Endothelial cell of umbilical vein (primary cell): ENCODE results near the gene ABR. TPM values are rescaled to one million over a fixed set of nuclear protein-coding genes. Genes with fewer than 3 reads are reported as not detected.

Experiments used
- BruUV-seq: library from RNA; stranded (reverse); fragments of 400-500 nt; replicated peaks from 2 replicates; lab custom pipeline; 2021; lab: Mats Ljungman, UMichigan
- CTCF ChIA-PET: fragments of 300-600, 350-600 bp; sonication (Branson Sonifier 250); formaldehyde crosslinking; loops from one replicate; lab custom pipeline; 2021; ENCODE audit warnings: antibody characterized with exemption, inconsistent platforms; lab: Charles Lee
- POLR2A ChIA-PET: fragments of 300-600, 350-600 bp; sonication (Branson Sonifier 250); formaldehyde crosslinking; loops from one replicate; lab custom pipeline; 2021; ENCODE audit warnings: antibody characterized with exemption, inconsistent platforms; lab: Charles Lee
- DNase-seq: peaks from one replicate; pipeline ENCODE4 v3.0.0-alpha.2; 2011; ENCODE audit warnings: low read depth, low spot score
- FAIRE-seq: peaks from 2 replicates; lab custom pipeline; 2011; peaks lifted over from hg19 to GRCh38; lab: Jason Lieb, UNC
- H2AFZ ChIP-seq: 2 replicates; pipeline ENCODE4 v1.6.0; 2012; ENCODE audit warnings: low read depth, low read length, control low read depth, inconsistent platforms
- H3K27ac ChIP-seq: 2 replicates; pipeline ENCODE4 v1.5.1; 2011; ENCODE audit warnings: low read depth, mild to moderate bottlenecking, control low read depth, low read length, moderate library complexity; ENCODE audit not compliant: insufficient read depth
- H3K27me3 ChIP-seq, 2 experiments: 2 replicates each; pipeline versions ENCODE4 v1.6.0 to v1.6.1; 2011; ENCODE audit warnings: low read length in 2 of 2, mixed read lengths in 1 of 2; ENCODE audit not compliant: control insufficient read depth in 2 of 2, insufficient read depth in 2 of 2
- H3K36me3 ChIP-seq, 2 experiments: 2 replicates in 1 of 2; 3 replicates in 1 of 2; pipeline ENCODE4 v1.5.1; 2011; ENCODE audit warnings: low read length in 2 of 2, mild to moderate bottlenecking in 1 of 2, moderate library complexity in 1 of 2; ENCODE audit not compliant: control insufficient read depth in 2 of 2, insufficient read depth in 2 of 2; ENCODE audit errors: extremely low read depth in 1 of 2
- H3K4me1 ChIP-seq: 3 replicates; pipeline ENCODE4 v1.5.1; 2011; ENCODE audit warnings: mild to moderate bottlenecking, low read length; ENCODE audit not compliant: control insufficient read depth, insufficient read depth; ENCODE audit errors: extremely low read depth
- H3K4me2 ChIP-seq: 2 replicates; pipeline ENCODE4 v1.6.1; 2011; ENCODE audit warnings: low read length, control low read depth, mixed read lengths; ENCODE audit not compliant: insufficient read depth
- H3K4me3 ChIP-seq, 3 experiments: fragments of 200-600 bp in 1 of 3; sonication (generic), shearing (Covaris generic) in 1 of 3; replicated peaks in 1 of 3; 2 replicates each; pipeline ENCODE4 v1.5.1; 2011 to 2016; ENCODE audit warnings: control low read depth in 3 of 3, low read length in 3 of 3, mild to moderate bottlenecking in 2 of 3, inconsistent platforms in 1 of 3, low read depth in 1 of 3, moderate library complexity in 1 of 3; ENCODE audit not compliant: insufficient read depth in 1 of 3
- H3K79me2 ChIP-seq: 2 replicates; pipeline ENCODE4 v1.6.0; 2012; ENCODE audit warnings: low read length, inconsistent platforms; ENCODE audit not compliant: control insufficient read depth, insufficient read depth
- H3K9ac ChIP-seq: replicated peaks from 2 replicates; pipeline ENCODE3; 2011; ENCODE audit warnings: low read length, control low read depth; ENCODE audit not compliant: insufficient read depth; ENCODE audit errors: extremely low read depth
- H3K9me1 ChIP-seq: replicated peaks from 3 replicates; pipeline ENCODE4 v1.6.0; 2011; ENCODE audit warnings: mild to moderate bottlenecking, low read length; ENCODE audit not compliant: control insufficient read depth, insufficient read depth; ENCODE audit errors: extremely low read depth
- H3K9me3 ChIP-seq: replicated peaks from 2 replicates; pipeline ENCODE4 v1.5.1; 2012; ENCODE audit warnings: low read length, inconsistent platforms; ENCODE audit not compliant: control insufficient read depth, insufficient read depth
- H4K20me1 ChIP-seq: replicated peaks from 2 replicates; pipeline ENCODE3; 2011; ENCODE audit warnings: mild to moderate bottlenecking, low read length; ENCODE audit not compliant: control insufficient read depth, insufficient read depth; ENCODE audit errors: extremely low read depth
- CTCF ChIP-seq, 2 donors: IDR thresholded peaks; 1 replicate in 1 of 2; 2 replicates in 1 of 2; pipeline ENCODE4 v1.5.1; 2011; ENCODE audit warnings: low read length in 2 of 2, mild to moderate bottlenecking in 2 of 2, moderate library complexity in 2 of 2, control low read depth in 1 of 2, inconsistent platforms in 1 of 2, low read depth in 1 of 2; ENCODE audit not compliant: insufficient read depth in 1 of 2; ENCODE audit errors: extremely low read depth in 1 of 2
- EZH2 ChIP-seq: IDR thresholded peaks from 2 replicates; pipeline ENCODE4 v1.6.1; 2012; ENCODE audit warnings: borderline replicate concordance, low read depth, mild to moderate bottlenecking, moderate library complexity, low read length, inconsistent platforms; ENCODE audit not compliant: severe bottlenecking
- FOS ChIP-seq: IDR thresholded peaks from 2 replicates; pipeline ENCODE4 v1.6.1; 2011; ENCODE audit warnings: mild to moderate bottlenecking, low read length, moderate library complexity, borderline replicate concordance; ENCODE audit not compliant: insufficient read depth
- GATA2 ChIP-seq: IDR thresholded peaks from 2 replicates; pipeline ENCODE4 v1.7.0; 2011; ENCODE audit warnings: low read depth, mild to moderate bottlenecking, moderate library complexity, mixed read lengths, low read length; ENCODE audit not compliant: insufficient read length, insufficient read depth
- JUN ChIP-seq: IDR thresholded peaks from 2 replicates; pipeline ENCODE4 v1.6.1; 2011; ENCODE audit warnings: borderline replicate concordance, low read depth; ENCODE audit not compliant: insufficient read length, insufficient read depth
- MAX ChIP-seq: IDR thresholded peaks from 2 replicates; pipeline ENCODE4 v1.6.1; 2011; ENCODE audit not compliant: insufficient read depth, insufficient read length
- MYC ChIP-seq: IDR thresholded peaks from one replicate; pipeline ENCODE4 v1.6.1; 2011; ENCODE audit warnings: mild to moderate bottlenecking, low read depth, low read length
- POLR2A ChIP-seq: IDR thresholded peaks from 2 replicates; pipeline ENCODE4 v1.6.1; 2012; ENCODE audit warnings: low read depth, mild to moderate bottlenecking, control low read depth, low read length
- POLR2AphosphoS5 ChIP-seq: IDR thresholded peaks from 2 replicates; pipeline ENCODE4 v1.6.1; 2012; ENCODE audit warnings: low read depth, mild to moderate bottlenecking, control low read depth, low read length, moderate library complexity; ENCODE audit not compliant: insufficient read depth
- dilution Hi-C: fragments of 300-500 bp; cut with MboI; formaldehyde crosslinking; loops from one replicate; pipeline ENCODE4 v1.15.0; 2019; ENCODE audit warnings: low sequenced_read_pairs; ENCODE audit not compliant: extremely low pct_ligation_motif_present
- intact Hi-C: fragments of 100-400 bp; cut with micrococcal nuclease; formaldehyde crosslinking; loops from one replicate; pipeline ENCODE4 v1.10.0; 2022
- polyA plus RNA-seq, 4 experiments: library from polyadenylated mRNA; depleted of rRNA in 3 of 4; stranded (reverse) in 3 of 4; unstranded in 1 of 4; fragments of >200 nt; gene quantifications; 2 replicates each; pipeline versions ENCODE4 v1.2.1 to v1.2.3, GENCODE V29; 2011 to 2012; ENCODE audit warnings: missing spikeins in 1 of 4
- total RNA-seq: library from RNA; stranded (reverse); gene quantifications from 2 replicates; pipeline ENCODE4 v1.2.3, GENCODE V29; 2021

Gene ABR
- total and polyA plus RNA-seq, 2 donors (not counting 3 experiments of a cell fraction or from before 2014, with no cell fraction given), result 83.5 to 96.8 TPM

GRCh38 chr17:1053661-1054360 lies 126.0 kb downstream of the ABR start:
- no peaks in the 10 kb centered on the region for H3K79me2 ChIP-seq
- ChIA-PET POLR2A (no interaction called here), CTCF (interaction anchor here (4.1 to 4.4 kb wide), 2 partner anchors 10 to 50 kb away, joined by 79 to 265 read pairs; no protein-coding TSS in a partner anchor)
- no peaks in the 10 kb centered on the region for H3K27me3 ChIP-seq
- no peaks in the 10 kb centered on the region for H4K20me1 ChIP-seq
- dilution Hi-C loops, result no loop called here
- H3K4me3 ChIP-seq, result no peak overlapping the region
- TF ChIP-seq CTCF (IDR thresholded peaks at IDR 0.05; ENCODE audit: extremely low read depth in 1 of 2, insufficient read depth in 1 of 2, low read depth in 1 of 2, low read length in 2 of 2) (no peak), JUN (no peak), GATA2 (no peak), FOS (no peak), EZH2 (no peak), MYC (no peak), MAX (no peak), POLR2AphosphoS5 (no peak), POLR2A (no peak)
- H2AFZ ChIP-seq, result no peak overlapping the region
- no peak overlapping the region for H3K27ac ChIP-seq
- intact Hi-C loops, result no loop called here
- H3K4me1 ChIP-seq, result no peaks in the 10 kb centered on the region
- no TSS peak for BruUV-seq
- no peaks in the 10 kb centered on the region for H3K9me3 ChIP-seq
- DNase-seq (no peak), FAIRE-seq (no peak)
- no peak overlapping the region for H3K9ac ChIP-seq
- peaks cover 3 to 15% of the 10 kb centered on the region in 2 experiments for H3K36me3 ChIP-seq
- H3K9me1 ChIP-seq, result no peaks in the 10 kb centered on the region
- H3K4me2 ChIP-seq, result no peak overlapping the region
